LNCaP clone FGC (cell line): ENCODE measurements around the gene ZNF148.
"Not testable (repeated sequence)": the region's sequence is repeated elsewhere in the genome, so short reads cannot be mapped to it uniquely, and the experiment has no call there.

ENCODE experiments used
- DNase-seq: peaks from one replicate; pipeline ENCODE4 v3.0.0-alpha.2; 2011; ENCODE audit warnings: low read depth
- H3K4me3 ChIP-seq: 2 replicates; pipeline ENCODE4 v1.5.1; 2011; ENCODE audit warnings: mild to moderate bottlenecking, low read depth, low read length, control low read depth
- CTCF ChIP-seq: IDR thresholded peaks from 2 replicates; pipeline ENCODE4 v1.5.1; 2012; ENCODE audit warnings: mild to moderate bottlenecking; ENCODE audit not compliant: control insufficient read depth, insufficient read depth; ENCODE audit errors: extremely low read depth

ZNF148 gene

DNA sequence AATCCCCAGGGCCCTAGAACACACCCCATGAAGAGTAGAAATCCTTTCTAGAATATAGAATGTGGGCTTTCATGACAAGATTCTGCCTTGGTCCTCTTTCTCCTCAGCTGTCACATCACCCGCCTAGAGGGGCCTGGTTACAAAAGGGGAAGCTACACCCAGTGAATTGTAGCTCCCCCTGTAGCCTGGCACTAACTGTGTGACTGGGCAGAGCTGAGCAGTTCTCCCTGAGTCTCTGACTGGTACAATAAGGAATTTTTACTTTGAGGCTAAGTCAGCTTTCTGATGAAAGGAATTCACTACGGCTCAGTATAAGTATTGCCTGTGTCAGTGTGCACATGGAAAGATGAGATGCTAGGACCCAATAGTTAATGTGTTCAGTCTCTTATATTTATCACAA, 28.7 kb upstream of the ZNF148 start:
- no peak for DNase-seq
- no peak for TF ChIP-seq CTCF
- no peak overlapping the region for H3K4me3 ChIP-seq

GRCh38 chr3:125402639-125403038, 27.5 kb upstream of the ZNF148 start:
- no peak for TF ChIP-seq CTCF
- H3K4me3 ChIP-seq = no peak overlapping the region
- DNase-seq = no peak

DNA sequence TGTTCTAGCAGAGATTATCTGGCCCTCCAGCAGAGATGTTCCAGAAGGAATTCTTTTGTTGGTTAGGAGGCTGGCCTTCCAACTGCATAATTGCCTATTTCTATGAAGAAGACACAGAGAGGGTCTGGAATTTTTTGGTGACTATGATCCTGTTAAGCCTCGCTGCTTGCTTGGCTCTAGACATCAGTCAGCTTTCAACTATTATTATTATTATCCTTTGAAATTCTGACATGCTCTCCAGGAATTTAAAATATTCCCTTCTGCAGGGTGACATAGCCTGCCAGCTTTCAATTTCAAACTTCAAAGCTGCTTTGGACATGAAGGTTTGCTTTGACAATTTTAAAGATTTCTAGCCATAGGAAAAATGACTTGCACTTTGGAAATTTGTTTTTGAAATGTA, 26.3 kb upstream of the ZNF148 start:
- H3K4me3 ChIP-seq = no peak overlapping the region
- no peak for TF ChIP-seq CTCF
- no peak for DNase-seq

DNA sequence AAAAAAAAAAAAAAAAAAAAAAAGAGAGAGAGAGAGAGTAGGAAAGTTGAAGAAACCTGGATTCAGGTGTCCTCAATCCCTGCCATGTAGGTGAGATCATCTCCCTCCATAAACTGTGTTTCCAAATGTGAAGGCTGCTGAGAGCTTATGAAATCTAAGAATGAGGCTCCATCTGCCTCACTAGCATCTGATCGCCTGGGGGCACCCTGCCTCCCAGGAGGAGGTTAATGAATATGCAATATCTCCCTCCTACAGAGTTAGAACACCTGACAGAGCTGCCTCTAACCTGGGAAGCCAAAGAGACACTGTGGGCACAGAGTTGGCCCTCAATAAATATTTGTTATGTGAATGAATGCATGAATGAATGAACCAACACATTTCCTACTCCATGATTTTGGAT, 23.8 kb upstream of the ZNF148 start:
- no peak overlapping the region for H3K4me3 ChIP-seq
- DNase-seq = no peak
- TF ChIP-seq CTCF = 0 out of 2 replicates have a peak, but pooled peaks have one; percentile 3

DNA sequence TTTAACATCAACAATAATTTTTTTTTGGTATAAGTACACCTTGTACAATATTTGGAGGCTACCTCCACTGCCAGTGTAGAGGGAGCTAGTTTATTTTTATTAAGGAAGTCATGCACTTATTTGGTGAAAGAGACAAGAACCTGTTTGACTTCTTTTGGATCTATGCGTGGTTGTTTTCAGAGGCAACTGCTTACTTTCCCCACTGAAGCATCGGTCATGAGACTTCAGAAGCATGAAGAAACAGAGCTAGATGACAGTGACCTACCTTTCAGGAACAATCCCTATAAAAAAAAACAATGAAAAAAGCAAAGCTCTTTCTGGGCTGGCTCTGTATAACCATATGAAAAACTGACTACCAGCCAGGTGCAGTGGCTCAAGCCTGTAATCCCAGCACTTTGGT, 20.0 kb upstream of the ZNF148 start:
- TF ChIP-seq CTCF = no peak
- peak; percentile 76 for DNase-seq
- no peak overlapping the region for H3K4me3 ChIP-seq

DNA sequence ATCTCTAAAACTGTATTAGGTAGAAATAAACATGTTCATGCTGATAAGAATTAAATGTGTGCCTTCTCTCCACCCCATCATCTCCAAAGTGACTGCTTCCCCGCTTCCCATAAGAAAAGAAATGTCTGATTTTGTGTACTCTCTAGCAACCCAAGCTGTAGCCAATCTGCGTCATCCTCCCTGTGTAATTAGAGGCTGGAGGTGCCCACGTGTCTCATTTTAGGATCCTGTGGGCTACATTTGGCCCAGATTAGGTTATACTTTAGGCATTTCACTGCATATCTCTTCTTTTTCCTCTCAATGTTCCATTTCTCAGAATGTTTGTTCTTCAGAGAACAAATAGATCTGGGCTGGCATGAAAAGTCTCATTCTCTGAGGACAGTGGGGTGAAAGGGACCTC, 19.3 kb upstream of the ZNF148 start:
- TF ChIP-seq CTCF = no peak
- no peak for DNase-seq
- no peak overlapping the region for H3K4me3 ChIP-seq

DNA sequence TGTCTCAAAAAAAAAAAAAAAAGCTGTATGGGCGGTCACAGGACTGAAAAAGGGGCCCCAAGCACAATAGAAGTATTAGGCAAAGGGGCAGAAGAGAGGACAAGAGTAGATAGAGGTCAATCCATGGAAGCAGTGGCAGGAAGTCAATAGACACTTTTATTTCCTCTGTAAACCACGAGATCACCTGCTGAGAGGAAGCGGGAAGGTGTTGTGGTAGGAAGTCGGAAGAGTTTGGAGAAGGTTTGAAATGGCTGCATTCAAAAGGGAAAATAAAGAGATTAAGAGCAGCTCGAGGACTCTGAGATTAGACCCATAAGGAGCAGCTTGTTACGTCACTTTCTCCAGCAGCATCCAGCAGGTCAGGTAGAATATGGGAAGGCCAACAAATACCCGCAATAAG, 14.2 kb upstream of the ZNF148 start:
- TF ChIP-seq CTCF = no peak
- no peak overlapping the region for H3K4me3 ChIP-seq
- DNase-seq = no peak

GRCh38 chr3:125388369-125388768, 13.2 kb upstream of the ZNF148 start:
- not testable (repeated sequence) for H3K4me3 ChIP-seq, DNase-seq
